ENCODE data around the gene CCDC85C. TPM values are rescaled to one million over a fixed set of nuclear protein-coding genes. Genes with fewer than 3 reads are reported as not detected.

The CCDC85C gene
- total RNA-seq, 2 donors from 2014 or later: 32.8 to 45.8 TPM

GRCh38 chr14:99647411-99647810 lies 43.4 kb upstream of the CCDC85C start:
- Mint-ChIP-seq H3K27ac (no peak overlapping the region), H3K9me3 (no peaks in the 10 kb centered on the region), H3K4me1 (peaks cover 3% of the 10 kb centered on the region), H3K4me3 (no peak overlapping the region), H3K36me3 (ENCODE audit: low read depth) (no peaks in the 10 kb centered on the region), H3K27me3 (ENCODE audit: insufficient read depth) (peaks cover 19% of the 10 kb centered on the region)
- Histone ChIP-seq H3K36me3 (ENCODE audit: control insufficient read depth, insufficient read depth, low read length) (no peaks in the 10 kb centered on the region), H3K4me3 (ENCODE audit: low read length) (no peak overlapping the region), H3K27ac (ENCODE audit: low read depth, low read length) (no peak overlapping the region), H3K9me3 (ENCODE audit: control insufficient read depth, low read length) (no peaks in the 10 kb centered on the region), H3K27me3 (ENCODE audit: control insufficient read depth, insufficient read depth, low read length, poor library complexity, severe bottlenecking) (peaks cover 19% of the 10 kb centered on the region), H3K4me1 (ENCODE audit: control insufficient read depth, insufficient read depth, low read length) (peaks cover 5% of the 10 kb centered on the region), H3K9ac (ENCODE audit: extremely low read depth, low read length, poor library complexity, severe bottlenecking) (no peak overlapping the region)
- 50 to 83% methylated on average over 1 to 7 of the region's 7 CpGs for WGBS, 2 experiments (ENCODE audit: insufficient coverage in 1 of 2, insufficient read length in 1 of 2)
- DNase-seq: no peak
- no peak for TF ChIP-seq CTCF (conservative IDR thresholded peaks at IDR 0.05)

DNA sequence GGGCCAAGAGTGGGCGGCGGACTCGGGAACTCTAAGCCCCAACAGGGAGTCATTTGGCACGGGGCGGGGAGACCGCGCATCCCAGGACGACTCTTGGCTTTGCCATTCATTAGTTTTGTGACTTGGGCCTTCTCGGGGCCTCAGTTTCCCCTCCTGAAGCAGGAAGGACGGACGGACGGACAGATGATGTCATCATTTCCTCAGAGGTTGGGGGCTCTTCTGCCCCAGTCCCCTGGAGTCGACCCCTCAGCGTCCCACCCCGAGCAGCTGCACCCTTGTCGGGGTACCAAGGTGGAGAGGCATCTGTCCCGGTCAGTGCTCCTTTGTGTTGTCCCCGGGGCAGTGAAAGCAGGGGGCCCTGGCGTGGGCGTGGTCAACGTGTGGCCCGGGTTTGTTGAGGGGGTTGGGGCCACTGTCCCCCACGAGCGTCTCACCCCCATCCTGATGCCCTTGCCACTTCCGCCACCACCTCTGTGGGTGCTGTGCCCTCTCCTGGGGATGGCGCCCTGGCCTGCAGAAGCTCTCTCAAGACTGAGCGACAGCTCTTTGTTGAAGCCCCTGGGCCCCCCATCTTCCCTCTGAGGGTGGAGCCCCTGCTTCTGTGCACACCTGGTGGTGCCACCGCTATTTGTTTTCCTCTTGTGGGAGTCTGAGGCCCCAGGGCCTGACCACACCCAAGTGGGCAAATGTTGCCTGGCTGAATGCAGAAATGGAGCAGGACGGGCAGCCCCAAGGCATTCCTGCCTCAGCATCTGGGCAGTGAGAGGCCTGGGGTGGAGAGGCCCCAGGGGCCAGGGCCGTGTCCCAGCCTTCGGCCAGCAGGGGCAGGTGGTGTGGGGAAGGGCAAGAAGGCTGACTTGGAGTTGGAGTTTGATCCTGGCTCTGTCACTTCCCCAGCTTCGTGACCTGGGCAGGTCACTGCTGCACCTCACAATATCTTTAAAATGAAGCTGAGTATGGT lies 41.8 kb upstream of the CCDC85C start:
- no peaks in the 10 kb centered on the region for H3K36me3 Mint-ChIP-seq (ENCODE audit: low read depth)
- H3K9me3 Mint-ChIP-seq: no peaks in the 10 kb centered on the region
- no peak for DNase-seq
- H3K9me3 ChIP-seq (ENCODE audit: control insufficient read depth, low read length): no peaks in the 10 kb centered on the region
- H3K4me1 ChIP-seq (ENCODE audit: control insufficient read depth, insufficient read depth, low read length): peaks cover 5% of the 10 kb centered on the region
- no peak overlapping the region for H3K4me3 ChIP-seq (ENCODE audit: low read length)
- no peak overlapping the region for H3K9ac ChIP-seq (ENCODE audit: extremely low read depth, low read length, poor library complexity, severe bottlenecking)
- H3K27ac Mint-ChIP-seq: no peak overlapping the region
- peak; percentile 37 for TF ChIP-seq CTCF (conservative IDR thresholded peaks at IDR 0.05)
- H3K27ac ChIP-seq (ENCODE audit: low read depth, low read length): no peak overlapping the region
- peaks cover 19% of the 10 kb centered on the region for H3K27me3 ChIP-seq (ENCODE audit: control insufficient read depth, insufficient read depth, low read length, poor library complexity, severe bottlenecking)
- H3K36me3 ChIP-seq (ENCODE audit: control insufficient read depth, insufficient read depth, low read length): no peaks in the 10 kb centered on the region
- whole genome bisulfite sequencing, 2 experiments (ENCODE audit: insufficient coverage in 1 of 2, insufficient read length in 1 of 2): 67 to 72% methylated on average over 22 to 32 of the region's 32 CpGs
- H3K4me1 Mint-ChIP-seq: peaks cover 3% of the 10 kb centered on the region
- H3K4me3 Mint-ChIP-seq: peak overlapping the region; percentile 44
- peaks cover 19% of the 10 kb centered on the region for H3K27me3 Mint-ChIP-seq (ENCODE audit: insufficient read depth)

GRCh38 chr14:99644723-99645544 lies 40.9 kb upstream of the CCDC85C start, which contains the start of gene HHIPL1:
Gene HHIPL1, plus strand, starts transcription at chr14:99645129. Its CDS starts 79 bp downstream, at chr14:99645208.
- no peak within 1 kb of the TSS for H3K27ac Mint-ChIP-seq
- no peaks in the 10 kb centered on the region for H3K36me3 ChIP-seq (ENCODE audit: control insufficient read depth, insufficient read depth, low read length)
- 14 to 18% methylated on average over 26 to 91 of the region's 91 CpGs for WGBS, 2 experiments (ENCODE audit: insufficient coverage in 1 of 2, insufficient read length in 1 of 2)
- peak; percentile 76 for DNase-seq
- no peak for TF ChIP-seq CTCF (conservative IDR thresholded peaks at IDR 0.05)
- no peaks in the 10 kb centered on the region for H3K36me3 Mint-ChIP-seq (ENCODE audit: low read depth)
- H3K4me1 ChIP-seq (ENCODE audit: control insufficient read depth, insufficient read depth, low read length): peaks cover 5% of the 10 kb centered on the region
- peak within 1 kb of the TSS; percentile 58 for H3K4me3 ChIP-seq (ENCODE audit: low read length)
- H3K9ac ChIP-seq (ENCODE audit: extremely low read depth, low read length, poor library complexity, severe bottlenecking): no peak within 1 kb of the TSS
- no peaks in the 10 kb centered on the region for H3K9me3 Mint-ChIP-seq
- no peaks in the 10 kb centered on the region for H3K9me3 ChIP-seq (ENCODE audit: control insufficient read depth, low read length)
- H3K27me3 ChIP-seq (ENCODE audit: control insufficient read depth, insufficient read depth, low read length, poor library complexity, severe bottlenecking): peaks cover 19% of the 10 kb centered on the region
- peaks cover 3% of the 10 kb centered on the region for H3K4me1 Mint-ChIP-seq
- H3K4me3 Mint-ChIP-seq: peak within 1 kb of the TSS; percentile 44
- H3K27me3 Mint-ChIP-seq (ENCODE audit: insufficient read depth): peaks cover 19% of the 10 kb centered on the region
- no peak within 1 kb of the TSS for H3K27ac ChIP-seq (ENCODE audit: low read depth, low read length)

Measured in endodermal cell (in vitro differentiated cells).